Suprapubic skin (tissue), 4 donors: ENCODE measurements around the gene ATG2A.

Source experiments
- EP300 ChIP-seq: sonication (generic); formaldehyde crosslinking; IDR thresholded peaks from one replicate; pipeline ENCODE4 v1.6.1; 2017; ENCODE audit warnings: antibody characterized with exemption
- POLR2A ChIP-seq, 2 donors: fragments of 450-650 bp; IDR thresholded peaks; one replicate each; pipeline ENCODE4 v1.6.1; 2017; ENCODE audit warnings: antibody characterized with exemption in 2 of 2, mild to moderate bottlenecking in 2 of 2, moderate library complexity in 2 of 2
- POLR2AphosphoS5 ChIP-seq, 3 donors: sonication (generic); formaldehyde crosslinking; IDR thresholded peaks; one replicate each; pipeline ENCODE4 v1.6.1; 2017; ENCODE audit warnings: antibody characterized with exemption in 3 of 3
- TF ChIP-seq, protein P1 (sequence below), 2 donors: fragments of 200-600 bp in 1 of 2; fragments of 450-650 bp in 1 of 2; sonication (generic) in 1 of 2; IDR thresholded peaks; one replicate each; pipeline ENCODE4 v1.5.1; 2016 to 2019; ENCODE audit warnings: antibody characterized with exemption in 2 of 2, mild to moderate bottlenecking in 1 of 2, moderate library complexity in 1 of 2

DNA sequence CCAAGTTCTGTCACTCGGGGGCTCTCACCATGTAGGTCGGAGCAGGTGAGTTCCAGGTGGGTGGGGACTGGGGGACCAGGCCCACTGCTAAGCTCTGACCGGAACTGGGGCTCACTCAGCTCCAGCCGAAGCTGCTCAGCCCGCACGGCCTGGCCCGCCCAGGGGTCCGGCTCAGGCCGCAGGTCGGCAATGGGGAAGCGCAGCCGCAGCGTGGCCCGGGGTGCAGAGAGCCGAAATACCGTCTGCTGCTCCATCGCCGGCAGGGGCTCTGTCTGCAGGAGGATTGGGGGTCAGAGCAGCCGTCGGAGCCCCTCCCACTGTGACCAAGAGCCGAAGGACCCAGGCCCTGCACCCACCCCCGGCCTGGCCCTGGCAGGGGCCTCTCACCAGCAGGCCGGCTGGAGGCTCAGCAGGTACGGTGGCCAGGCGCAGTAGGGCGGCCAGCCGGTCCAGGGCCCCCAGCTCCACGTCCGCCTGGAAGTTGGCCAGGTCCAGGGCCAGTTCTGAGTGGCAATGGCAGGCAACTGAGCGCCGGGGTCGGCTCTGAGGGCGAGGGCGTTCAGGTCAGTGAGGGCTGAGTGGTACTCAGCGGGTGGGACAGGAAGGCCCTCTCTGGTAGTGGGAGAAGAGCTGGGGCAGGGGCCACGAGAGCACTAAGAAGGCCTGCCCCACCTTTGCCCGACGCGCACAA is 7.2 kb downstream of the ATG2A start:
- TF ChIP-seq POLR2AphosphoS5 (IDR thresholded peaks at IDR 0.05): no peak
- TF ChIP-seq, protein P1, sequence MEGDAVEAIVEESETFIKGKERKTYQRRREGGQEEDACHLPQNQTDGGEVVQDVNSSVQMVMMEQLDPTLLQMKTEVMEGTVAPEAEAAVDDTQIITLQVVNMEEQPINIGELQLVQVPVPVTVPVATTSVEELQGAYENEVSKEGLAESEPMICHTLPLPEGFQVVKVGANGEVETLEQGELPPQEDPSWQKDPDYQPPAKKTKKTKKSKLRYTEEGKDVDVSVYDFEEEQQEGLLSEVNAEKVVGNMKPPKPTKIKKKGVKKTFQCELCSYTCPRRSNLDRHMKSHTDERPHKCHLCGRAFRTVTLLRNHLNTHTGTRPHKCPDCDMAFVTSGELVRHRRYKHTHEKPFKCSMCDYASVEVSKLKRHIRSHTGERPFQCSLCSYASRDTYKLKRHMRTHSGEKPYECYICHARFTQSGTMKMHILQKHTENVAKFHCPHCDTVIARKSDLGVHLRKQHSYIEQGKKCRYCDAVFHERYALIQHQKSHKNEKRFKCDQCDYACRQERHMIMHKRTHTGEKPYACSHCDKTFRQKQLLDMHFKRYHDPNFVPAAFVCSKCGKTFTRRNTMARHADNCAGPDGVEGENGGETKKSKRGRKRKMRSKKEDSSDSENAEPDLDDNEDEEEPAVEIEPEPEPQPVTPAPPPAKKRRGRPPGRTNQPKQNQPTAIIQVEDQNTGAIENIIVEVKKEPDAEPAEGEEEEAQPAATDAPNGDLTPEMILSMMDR (IDR thresholded peaks at IDR 0.05): no peak
- no peak for TF ChIP-seq POLR2A (IDR thresholded peaks at IDR 0.05)
- TF ChIP-seq EP300: no peak
